SK-N-SH treated with all-trans-retinoic acid at 6 μM for 48 hours (cell line): ENCODE measurements around the gene SCCPDH.

Experiments used
- ARNTL ChIP-seq: fragments of 450-650 bp; formaldehyde crosslinking; IDR thresholded peaks from 2 replicates; pipeline ENCODE4 v1.5.0; 2020; ENCODE audit warnings: low read depth, mild to moderate bottlenecking, moderate library complexity, borderline replicate concordance
- CSRNP3 ChIP-seq: fragments of 250-450 bp; sonication (Bioruptor Pico); IDR thresholded peaks from 2 replicates; pipeline ENCODE4 v1.5.1; 2021; ENCODE audit warnings: mild to moderate bottlenecking, moderate library complexity
- TF ChIP-seq, protein P1 (sequence below): fragments of 250-450 bp; sonication (Bioruptor Pico); IDR thresholded peaks from 2 replicates; pipeline ENCODE4 v1.5.1; 2020; ENCODE audit warnings: low read depth, mild to moderate bottlenecking, moderate library complexity

GRCh38 chr1:246815693-246816270 is 91.6 kb downstream of the SCCPDH start:
- no peak for TF ChIP-seq CSRNP3 (CRISPR knock-in tag)
- TF ChIP-seq, protein P1, sequence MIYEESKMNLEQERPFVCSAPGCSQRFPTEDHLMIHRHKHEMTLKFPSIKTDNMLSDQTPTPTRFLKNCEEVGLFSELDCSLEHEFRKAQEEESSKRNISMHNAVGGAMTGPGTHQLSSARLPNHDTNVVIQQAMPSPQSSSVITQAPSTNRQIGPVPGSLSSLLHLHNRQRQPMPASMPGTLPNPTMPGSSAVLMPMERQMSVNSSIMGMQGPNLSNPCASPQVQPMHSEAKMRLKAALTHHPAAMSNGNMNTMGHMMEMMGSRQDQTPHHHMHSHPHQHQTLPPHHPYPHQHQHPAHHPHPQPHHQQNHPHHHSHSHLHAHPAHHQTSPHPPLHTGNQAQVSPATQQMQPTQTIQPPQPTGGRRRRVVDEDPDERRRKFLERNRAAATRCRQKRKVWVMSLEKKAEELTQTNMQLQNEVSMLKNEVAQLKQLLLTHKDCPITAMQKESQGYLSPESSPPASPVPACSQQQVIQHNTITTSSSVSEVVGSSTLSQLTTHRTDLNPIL (CRISPR knock-in tag) = no peak
- no peak for TF ChIP-seq ARNTL
